NCI-H2196 treated with DMSO at 0.1 percent for 48 hours (cell line): ENCODE results near the gene DTD1.

Experiments
- DNase-seq: peaks from one replicate; lab custom pipeline; 2025; ENCODE audit not compliant: unreplicated experiment; lab: John Stamatoyannopoulos, UW

Gene DTD1

GRCh38 chr20:18662279-18663040 is 74.6 kb downstream of the DTD1 start:
- no peak for DNase-seq

DNA sequence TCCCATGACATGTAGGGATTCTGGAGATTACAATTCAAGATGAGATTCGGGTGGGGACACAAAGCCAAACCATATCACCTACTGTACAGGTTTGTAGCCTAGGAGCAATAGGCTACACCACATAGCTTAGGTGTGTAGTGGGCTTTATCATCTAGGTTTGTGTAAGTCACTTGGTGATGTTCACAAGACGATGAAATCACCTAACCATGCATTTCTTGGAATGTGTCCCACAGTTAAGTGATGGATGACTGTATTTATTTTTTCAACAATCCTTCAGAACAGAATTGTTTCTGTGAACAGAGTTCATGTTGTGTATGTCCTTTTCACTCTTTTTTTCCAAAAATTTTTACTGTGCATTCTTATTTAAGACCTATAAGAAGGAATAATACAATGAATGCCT is 76.1 kb downstream of the DTD1 start:
- no peak for DNase-seq

- no peak for DNase-seq
Measured at GRCh38 chr20:18665135-18665534, 77.3 kb downstream of the DTD1 start.

DNA sequence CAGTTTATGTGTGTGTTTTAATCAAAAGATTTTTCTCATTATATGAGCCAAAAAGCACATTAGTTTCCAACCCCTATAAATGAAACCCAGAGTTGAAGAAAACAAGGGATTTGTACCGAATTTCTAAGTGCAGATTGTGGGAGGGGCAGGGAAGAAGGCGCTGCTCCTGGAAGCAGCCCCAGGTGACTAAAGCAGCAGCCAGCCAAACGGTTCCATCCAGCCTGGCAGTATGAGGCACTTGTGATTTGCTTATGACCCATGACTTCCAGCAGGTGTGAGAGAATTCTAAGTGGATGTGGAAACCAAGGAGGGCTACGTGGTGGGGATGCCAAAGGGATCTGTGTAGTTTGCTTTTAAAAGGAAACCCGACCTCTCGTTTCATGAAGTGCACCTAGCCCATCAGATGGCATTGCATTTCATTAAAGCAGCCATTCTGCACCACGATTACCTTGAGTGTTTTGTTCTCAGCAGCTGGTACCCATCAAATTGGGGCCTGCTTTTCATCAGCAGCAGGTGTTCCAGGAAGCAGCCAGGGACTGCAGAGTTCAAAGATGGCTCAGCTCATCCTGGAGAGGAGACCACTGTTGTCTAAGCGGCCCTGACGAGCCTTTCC is 79.1 kb downstream of the DTD1 start:
- peak; percentile 89 for DNase-seq

DNA sequence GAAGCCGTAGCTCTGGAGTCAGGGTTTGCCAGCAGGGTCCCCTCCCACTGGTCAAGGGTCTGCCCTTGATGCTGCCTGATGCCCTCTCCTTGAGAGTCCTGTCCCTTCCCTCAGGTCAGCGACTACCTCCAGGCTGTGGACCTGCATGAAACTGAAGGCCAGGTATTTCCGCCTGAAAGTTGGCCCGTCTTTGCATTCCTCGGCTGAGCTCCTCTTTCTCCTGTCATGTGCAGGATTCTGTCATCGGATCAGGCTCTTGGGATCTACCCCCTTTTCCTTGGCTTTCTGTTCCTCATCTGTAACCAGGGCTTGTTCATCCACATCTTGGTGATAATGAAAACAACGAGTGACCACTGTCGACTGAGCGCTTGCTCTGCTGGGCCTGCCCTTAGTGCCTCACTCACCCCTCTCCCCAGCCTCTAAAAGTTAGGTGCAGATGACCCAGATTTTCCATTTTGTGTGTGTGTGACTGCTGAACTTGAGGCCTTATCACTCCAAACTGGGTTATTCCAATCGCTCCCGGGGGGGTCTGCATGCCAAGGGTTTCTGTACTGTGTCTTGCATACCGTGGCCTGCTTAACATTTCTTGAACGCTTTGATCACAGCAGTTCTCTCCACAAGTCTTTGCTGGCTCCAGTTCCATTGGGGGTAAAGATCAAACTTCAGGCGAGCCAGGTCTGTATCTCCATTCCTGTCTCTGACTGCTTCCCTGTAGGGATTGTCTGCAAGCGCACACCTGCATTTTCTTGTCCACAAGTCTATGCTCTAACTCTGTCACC is 81.6 kb downstream of the DTD1 start:
- no peak for DNase-seq

DNA sequence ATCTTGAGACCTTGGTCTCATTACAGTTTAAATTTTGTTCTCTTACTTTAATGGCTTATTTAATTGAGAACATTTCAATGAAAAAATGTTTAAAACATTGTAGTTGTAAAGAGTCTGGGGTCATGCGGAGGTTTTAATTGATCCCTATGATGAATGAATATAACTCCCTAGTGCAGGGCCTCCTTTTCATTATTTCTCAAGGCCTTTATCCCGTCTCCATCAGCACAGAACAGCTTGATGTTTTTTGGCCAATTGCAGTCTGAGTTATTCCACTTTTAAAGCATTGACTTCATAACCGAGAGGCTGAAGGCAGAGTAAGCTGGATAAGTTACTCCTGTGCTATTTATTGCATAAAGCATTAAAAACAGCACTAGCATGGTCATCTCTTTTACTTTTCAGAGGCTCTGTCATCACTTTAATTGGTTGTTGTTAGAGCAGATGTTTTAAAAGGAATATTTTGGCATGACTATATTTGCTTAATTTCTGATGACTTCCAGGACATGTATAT is 83.4 kb downstream of the DTD1 start:
- no peak for DNase-seq

DNA sequence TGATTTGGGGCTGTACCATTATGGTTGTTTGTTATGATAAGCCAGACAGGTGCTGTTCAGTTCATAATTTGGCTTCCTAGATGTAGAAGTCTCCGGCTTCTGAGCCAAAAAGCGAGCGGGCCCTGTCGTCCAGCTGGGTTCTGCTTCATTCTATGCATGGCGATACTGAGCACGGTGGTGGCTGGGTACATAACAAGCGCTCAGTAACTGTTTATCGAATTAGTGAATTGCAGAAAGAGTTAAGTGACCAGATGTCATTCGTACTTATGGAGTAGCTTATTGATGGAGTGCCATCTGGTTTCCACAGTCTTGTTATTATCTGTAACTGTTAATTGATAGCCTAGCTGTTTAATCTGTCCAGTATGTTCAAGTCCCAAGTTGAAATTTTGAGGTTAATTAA is 85.0 kb downstream of the DTD1 start:
- DNase-seq: no peak

DNA sequence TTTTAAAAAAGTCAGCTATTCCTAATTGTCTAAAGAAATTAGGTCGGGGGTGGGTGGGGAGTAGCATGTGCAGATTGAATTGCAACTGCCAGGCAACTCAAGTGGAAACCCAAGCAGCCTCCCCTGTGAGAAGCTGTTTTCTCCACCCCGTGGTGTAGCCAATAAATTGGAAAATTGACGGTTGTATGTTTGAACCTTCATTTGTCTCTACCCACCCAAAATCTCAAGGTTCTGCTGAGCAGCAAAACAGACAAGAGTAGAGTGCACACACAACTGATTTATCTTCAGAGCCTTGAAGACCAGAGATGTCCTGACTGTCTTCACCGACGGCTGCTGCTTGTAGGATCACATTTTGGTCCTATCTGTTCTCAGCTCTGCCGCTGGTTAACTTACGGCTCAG is 88.5 kb downstream of the DTD1 start:
- DNase-seq: no peak

- no peak for DNase-seq
Measured at GRCh38 chr20:18677126-18677525, 89.3 kb downstream of the DTD1 start.

GRCh38 chr20:18678549-18679419 is 90.9 kb downstream of the DTD1 start:
- DNase-seq: peak; percentile 77

DNA sequence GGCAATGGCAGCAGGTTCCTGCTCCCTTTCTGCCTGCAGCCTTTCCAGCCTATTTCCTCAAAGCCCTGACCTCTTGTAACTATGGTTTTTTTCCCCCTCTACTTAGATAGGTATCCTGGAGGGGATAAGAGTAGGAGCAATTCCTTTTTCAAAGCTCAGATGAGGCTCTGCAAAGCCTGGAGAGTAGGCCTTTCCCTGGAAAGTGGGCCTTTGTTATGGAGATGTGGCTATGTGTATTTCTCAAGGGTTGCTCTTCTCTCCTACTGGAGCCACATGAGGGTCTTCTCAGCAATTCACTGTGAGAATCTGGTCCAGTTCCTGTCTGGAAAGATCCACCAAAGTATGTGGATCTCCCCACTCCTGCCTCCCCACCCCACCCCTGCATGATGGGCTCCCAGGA is 96.0 kb downstream of the DTD1 start:
- DNase-seq: no peak

DNA sequence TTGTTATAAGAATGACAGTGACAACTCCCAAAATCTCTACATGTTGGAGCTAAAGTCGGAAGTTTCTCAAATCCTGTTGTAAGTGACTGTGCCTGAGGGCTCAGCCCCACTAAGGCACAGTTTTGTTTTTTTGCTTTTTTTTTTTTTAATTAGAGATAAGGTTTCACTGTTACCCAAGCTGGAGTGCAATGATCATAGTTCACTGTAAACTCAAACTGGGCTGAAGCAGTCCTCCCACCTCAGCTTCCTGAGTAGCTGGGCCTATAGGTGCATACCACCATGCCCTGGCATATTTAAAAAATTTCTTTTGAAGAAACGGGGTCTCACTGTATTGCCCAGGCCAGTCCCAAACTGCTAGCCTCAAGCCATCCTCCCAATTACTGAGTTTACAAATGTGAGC is 96.9 kb downstream of the DTD1 start:
- no peak for DNase-seq

DNA sequence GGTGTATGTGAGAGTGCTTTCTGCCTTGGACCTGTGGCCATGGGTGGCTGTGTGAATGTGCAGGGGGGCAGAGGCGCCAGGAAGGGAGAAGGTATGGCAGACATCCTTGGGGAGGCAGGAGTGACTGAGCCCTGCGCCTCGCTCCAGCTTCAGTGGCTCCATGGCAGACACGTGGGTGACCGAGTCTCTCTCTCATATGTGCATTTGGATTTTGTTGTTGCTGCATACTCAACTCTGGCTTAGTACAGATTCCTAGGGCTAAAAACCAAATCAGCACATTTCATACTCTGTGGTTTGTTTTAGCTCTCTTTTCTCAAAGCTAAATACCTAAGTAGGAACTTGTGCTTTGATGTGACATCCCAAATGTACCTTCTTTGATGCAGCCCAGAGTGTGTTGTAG is 97.6 kb downstream of the DTD1 start:
- no peak for DNase-seq

DNA sequence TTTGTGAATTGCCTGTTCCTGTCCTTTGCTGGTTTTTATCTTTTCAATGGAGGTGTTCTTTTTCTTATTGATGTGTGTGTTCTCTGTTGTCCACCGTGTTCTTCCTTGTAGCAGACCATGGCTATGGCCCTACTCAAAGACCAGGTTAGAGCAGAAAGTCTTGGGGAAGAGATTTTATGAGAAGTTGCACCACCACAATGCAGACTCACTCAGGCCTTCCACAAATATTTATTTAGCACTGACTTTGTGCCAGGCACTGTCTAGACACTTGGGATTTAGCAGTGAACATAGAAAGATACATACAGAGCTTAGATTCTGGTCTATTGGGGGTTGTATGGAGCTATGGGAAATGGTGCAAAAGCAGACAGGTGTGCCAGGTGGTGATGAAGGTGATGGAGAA is 98.8 kb downstream of the DTD1 start:
- DNase-seq: no peak

DNA sequence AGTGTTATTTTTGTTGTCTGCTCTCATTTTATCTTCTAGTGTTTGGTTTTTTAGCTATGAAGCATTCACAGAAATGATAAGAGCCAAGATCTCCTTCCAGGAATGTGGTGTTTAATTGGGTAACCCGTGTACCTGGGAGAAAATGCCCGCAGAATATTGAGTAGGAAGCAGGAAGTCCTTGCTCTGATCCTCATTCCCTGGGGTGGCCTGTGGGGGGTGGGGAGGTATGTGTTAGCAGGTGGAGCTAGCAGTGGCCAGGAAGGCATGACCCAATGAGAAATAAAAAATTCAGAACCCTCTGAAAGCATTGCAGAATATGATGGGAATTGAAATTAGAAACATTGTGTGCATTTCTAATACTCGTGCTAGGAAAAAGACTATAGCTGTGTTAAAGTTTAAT is 100.8 kb downstream of the DTD1 start:
- no peak for DNase-seq

- DNase-seq: no peak
Measured at GRCh38 chr20:18689557-18689956, 101.7 kb downstream of the DTD1 start.

- peak; percentile 27 for DNase-seq
Measured at GRCh38 chr20:18692447-18692846, 104.6 kb downstream of the DTD1 start.

DNA sequence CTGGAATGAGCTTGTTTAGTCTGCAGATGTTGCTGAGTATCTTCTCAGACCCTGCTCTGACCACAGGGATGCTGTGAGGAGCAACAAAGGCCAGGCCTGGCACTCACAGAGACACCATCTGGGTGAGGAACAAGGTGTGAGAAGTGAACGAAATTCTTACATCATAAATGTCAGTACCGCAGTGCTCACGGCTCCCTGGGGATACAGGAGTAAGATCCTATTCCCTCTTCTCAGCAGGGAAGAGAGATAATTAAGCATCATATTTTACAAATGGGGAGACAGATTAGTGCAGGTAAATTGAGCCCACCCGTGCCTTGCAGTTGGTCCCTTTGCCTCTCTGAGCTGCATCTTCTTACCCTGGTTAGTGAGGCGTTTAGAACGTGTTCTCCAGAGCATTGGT is 106.2 kb downstream of the DTD1 start:
- no peak for DNase-seq

GRCh38 chr20:18695175-18695574 is 107.3 kb downstream of the DTD1 start:
- DNase-seq: no peak

- DNase-seq: no peak
Measured at GRCh38 chr20:18698735-18699380, 111.0 kb downstream of the DTD1 start.
